CD8-positive, alpha-beta memory T cell (primary cell): ENCODE measurements around the gene TRMT112. TPM values are rescaled to one million over a fixed set of nuclear protein-coding genes. Genes with fewer than 3 reads are reported as not detected.

Experiments used
- CTCF ChIA-PET: fragments of 350-600 bp; sonication (Branson Sonifier 250); formaldehyde crosslinking; loops from one replicate; lab custom pipeline; 2021; ENCODE audit warnings: antibody characterized with exemption; lab: Charles Lee
- POLR2A ChIA-PET: fragments of 350-600 bp; sonication (Branson Sonifier 250); formaldehyde crosslinking; loops from one replicate; lab custom pipeline; 2021; ENCODE audit warnings: antibody characterized with exemption; lab: Charles Lee
- DNase-seq, 5 donors: peaks; one replicate each; pipeline versions ENCODE4 v3.0.0 to v3.0.0-alpha.2; 2020 to 2022; ENCODE audit warnings: mixed read lengths in 1 of 5
- H3K27ac ChIP-seq: one replicate; pipeline ENCODE4 v1.7.0; 2013; ENCODE audit warnings: low read depth, mild to moderate bottlenecking, low read length, moderate library complexity
- H3K27me3 ChIP-seq: 2 replicates; pipeline ENCODE4 v1.7.0; 2013; ENCODE audit warnings: low read length, mild to moderate bottlenecking; ENCODE audit not compliant: insufficient read depth, poor library complexity, severe bottlenecking
- H3K36me3 ChIP-seq: 2 replicates; pipeline ENCODE4 v1.7.0; 2013; ENCODE audit warnings: mild to moderate bottlenecking, low read length, moderate library complexity; ENCODE audit not compliant: insufficient read depth
- H3K4me1 ChIP-seq: 2 replicates; pipeline ENCODE4 v1.7.0; 2013; ENCODE audit warnings: mild to moderate bottlenecking, low read length, moderate library complexity; ENCODE audit not compliant: insufficient read depth
- H3K4me3 ChIP-seq: 2 replicates; pipeline ENCODE4 v1.7.0; 2013; ENCODE audit warnings: mild to moderate bottlenecking, low read length
- H3K9me3 ChIP-seq: 2 replicates; pipeline ENCODE4 v1.7.0; 2013; ENCODE audit warnings: mild to moderate bottlenecking, low read length
- H3K27ac Mint-ChIP-seq, 8 donors: one replicate each; pipeline ENCODE4 v1.8.0; 2020 to 2021; ENCODE audit warnings: mixed read lengths in 8 of 8, mild to moderate bottlenecking in 6 of 8, inconsistent platforms in 3 of 8, moderate library complexity in 3 of 8
- H3K27me3 Mint-ChIP-seq, 2 donors: one replicate each; pipeline ENCODE4 v1.8.0; 2020 to 2021; ENCODE audit warnings: mixed read lengths in 2 of 2, mild to moderate bottlenecking in 1 of 2, moderate library complexity in 1 of 2
- H3K36me3 Mint-ChIP-seq, 3 donors: one replicate each; pipeline ENCODE4 v1.8.0; 2020 to 2021; ENCODE audit warnings: mixed read lengths in 3 of 3, inconsistent platforms in 1 of 3, mild to moderate bottlenecking in 1 of 3
- H3K4me1 Mint-ChIP-seq, 3 donors: one replicate each; pipeline ENCODE4 v1.8.0; 2020 to 2021; ENCODE audit warnings: mixed read lengths in 3 of 3, inconsistent platforms in 1 of 3, mild to moderate bottlenecking in 1 of 3
- H3K4me3 Mint-ChIP-seq, 7 donors: one replicate each; pipeline ENCODE4 v1.8.0; 2020 to 2021; ENCODE audit warnings: mixed read lengths in 7 of 7, mild to moderate bottlenecking in 6 of 7, moderate library complexity in 4 of 7, inconsistent platforms in 2 of 7
- H3K9me3 Mint-ChIP-seq, 5 donors: one replicate each; pipeline ENCODE4 v1.8.0; 2020 to 2022; ENCODE audit warnings: mixed read lengths in 5 of 5, mild to moderate bottlenecking in 3 of 5, moderate library complexity in 2 of 5, inconsistent platforms in 1 of 5
- polyA plus RNA-seq: library from polyadenylated mRNA; unstranded; fragments of 300-500 nt; fragmentation: Illumina TruSeq; gene quantifications from one replicate; pipeline ENCODE4 v1.2.3, GENCODE V29; 2021
- total RNA-seq, 2 experiments: library from RNA; stranded (reverse); gene quantifications; one replicate each; pipeline ENCODE4 v1.2.3, GENCODE V29; 2021

Gene TRMT112
- total and polyA plus RNA-seq, 3 experiments from 2014 or later = 327 to 467 (median 332) TPM

GRCh38 chr11:64305691-64306562 is 11.4 kb downstream of the TRMT112 start:
- Mint-ChIP-seq H3K4me1 (peaks cover 21 to 38% (median 22%) of the 10 kb centered on the region in 3 donors), H3K4me3 (peak overlapping the region; percentile 91 to 100 (median 96)), H3K27me3 (peaks cover 5% of the 10 kb centered on the region in 2 donors), H3K9me3 (no peaks in the 10 kb centered on the region), H3K27ac (peak overlapping the region; percentile 83 to 99 (median 96)), H3K36me3 (peaks cover 0 to 20% (median 0%) of the 10 kb centered on the region in 3 donors)
- DNase-seq = peak; percentile 47 to 82 (median 61)
- Histone ChIP-seq H3K9me3 (no peaks in the 10 kb centered on the region), H3K4me3 (peak overlapping the region; percentile 81), H3K36me3 (no peaks in the 10 kb centered on the region), H3K27me3 (peaks cover 8% of the 10 kb centered on the region), H3K4me1 (peaks cover 21% of the 10 kb centered on the region), H3K27ac (peak overlapping the region; percentile 73)
- CTCF ChIA-PET = interaction anchor here (0.7 to 5.8 kb wide), 5 partner anchors 11 to 101 kb away, joined by 3 to 281 read pairs (median 34); partner anchors contain the start of genes FERMT3, PLCB3, PPP1R14B and PRDX5
- POLR2A ChIA-PET = interaction anchor here (0.6 to 3.6 kb wide), 7 partner anchors 12 to 99 kb away, joined by 3 to 42 read pairs (median 5); partner anchors contain the start of genes BAD, FKBP2, GPR137 and PRDX5

DNA sequence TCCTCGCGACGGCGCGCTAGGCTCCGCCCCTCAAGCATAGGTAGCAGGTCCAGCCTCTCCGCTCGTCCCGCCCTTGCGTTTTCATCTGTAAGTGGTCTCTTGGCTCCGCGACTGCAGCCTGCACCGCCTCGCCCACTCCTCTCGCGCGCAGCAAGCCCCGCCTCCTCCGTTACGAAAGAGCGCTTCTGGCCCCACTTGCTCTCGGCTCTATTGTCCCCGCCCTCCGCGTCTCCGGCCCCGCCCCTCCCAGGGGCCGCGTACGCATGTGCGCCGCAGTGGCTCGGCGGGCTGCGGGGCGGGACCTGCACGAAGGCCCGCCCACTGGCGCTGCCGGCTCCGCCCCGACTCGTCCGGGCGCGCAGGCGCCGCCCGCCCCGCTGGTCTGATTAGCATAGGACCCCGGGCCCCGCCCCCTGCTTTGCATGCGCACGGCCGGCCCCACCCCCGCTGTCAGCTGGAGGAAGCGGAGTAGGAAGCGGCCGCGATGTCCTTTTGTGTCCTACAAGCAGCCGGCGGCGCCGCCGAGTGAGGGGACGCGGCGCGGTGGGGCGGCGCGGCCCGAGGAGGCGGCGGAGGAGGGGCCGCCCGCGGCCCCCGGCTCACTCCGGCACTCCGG is 12.2 kb downstream of the TRMT112 start, which contains the start of gene ESRRA:
TSS of gene ESRRA (plus strand) at position 450 of the 616 bp plus-strand sequence. CDS start 1,656 bp downstream, outside the sequence.
- peak within 1 kb of the TSS; percentile 96 to 99 (median 98) for H3K27ac Mint-ChIP-seq
- ChIA-PET CTCF (interaction anchor here (0.7 to 5.8 kb wide), 21 partner anchors 12 to 306 kb away, joined by 3 to 281 read pairs (median 6); partner anchors contain the start of genes BAD, CCDC88B, FERMT3 and GPR137), POLR2A (interaction anchor here (0.6 to 3.6 kb wide), 12 partner anchors 13 to 100 kb away, joined by 3 to 42 read pairs (median 10); partner anchors contain the start of genes BAD, FERMT3, FKBP2 and GPR137)
- H3K9me3 ChIP-seq = no peaks in the 10 kb centered on the region
- no peaks in the 10 kb centered on the region for H3K9me3 Mint-ChIP-seq
- H3K36me3 Mint-ChIP-seq = peaks cover 0 to 18% (median 0%) of the 10 kb centered on the region in 3 donors
- H3K27ac ChIP-seq = peak within 1 kb of the TSS; percentile 89
- peak; percentile 99 to 100 (median 100) for DNase-seq
- H3K4me1 ChIP-seq = peaks cover 28% of the 10 kb centered on the region
- peak within 1 kb of the TSS; percentile 92 for H3K4me3 ChIP-seq
- H3K4me3 Mint-ChIP-seq = peak within 1 kb of the TSS; percentile 94 to 100 (median 96)
- H3K4me1 Mint-ChIP-seq = peaks cover 27 to 42% (median 27%) of the 10 kb centered on the region in 3 donors
- H3K36me3 ChIP-seq = no peaks in the 10 kb centered on the region
- H3K27me3 ChIP-seq = peaks cover 15% of the 10 kb centered on the region
- H3K27me3 Mint-ChIP-seq = peaks cover 12 to 13% of the 10 kb centered on the region in 2 donors

GRCh38 chr11:64304316-64305072 is 12.9 kb downstream of the TRMT112 start:
- Mint-ChIP-seq H3K27ac (peak overlapping the region; percentile 95 to 98 (median 97)), H3K27me3 (peaks cover 19 to 20% of the 10 kb centered on the region in 2 donors), H3K9me3 (no peaks in the 10 kb centered on the region), H3K36me3 (peaks cover 0 to 18% (median 0%) of the 10 kb centered on the region in 3 donors), H3K4me3 (peak overlapping the region; percentile 90 to 96 (median 94)), H3K4me1 (peaks cover 32 to 49% (median 32%) of the 10 kb centered on the region in 3 donors)
- peaks cover 35% of the 10 kb centered on the region for H3K4me1 ChIP-seq
- peaks cover 22% of the 10 kb centered on the region for H3K27me3 ChIP-seq
- CTCF ChIA-PET = interaction anchor here (0.6 to 5.8 kb wide), 30 partner anchors 12 to 309 kb away, joined by 3 to 281 read pairs (median 4); partner anchors contain the start of genes BAD, CCDC88B, FERMT3 and FKBP2
- H3K4me3 ChIP-seq = peak overlapping the region; percentile 92
- peak overlapping the region; percentile 89 for H3K27ac ChIP-seq
- H3K9me3 ChIP-seq = no peaks in the 10 kb centered on the region
- no peaks in the 10 kb centered on the region for H3K36me3 ChIP-seq
- peak; percentile 85 to 94 (median 90) for DNase-seq
- POLR2A ChIA-PET = interaction anchor here (0.6 to 3.6 kb wide), 13 partner anchors 13 to 100 kb away, joined by 3 to 42 read pairs (median 6); partner anchors contain the start of genes BAD, FERMT3, FKBP2 and GPR137

GRCh38 chr11:64304032-64304315 is 13.4 kb downstream of the TRMT112 start:
- Histone ChIP-seq H3K9me3 (no peaks in the 10 kb centered on the region), H3K36me3 (no peaks in the 10 kb centered on the region), H3K4me3 (no peak overlapping the region), H3K4me1 (peaks cover 35% of the 10 kb centered on the region), H3K27me3 (peaks cover 27% of the 10 kb centered on the region), H3K27ac (peak overlapping the region; percentile 89)
- peak overlapping the region; percentile 95 to 98 (median 97) for H3K27ac Mint-ChIP-seq
- ChIA-PET CTCF (interaction anchor here (0.8 to 5.8 kb wide), 26 partner anchors 12 to 308 kb away, joined by 3 to 281 read pairs (median 6); partner anchors contain the start of genes BAD, CCDC88B, FERMT3 and FKBP2), POLR2A (interaction anchor here (0.6 to 3.6 kb wide), 11 partner anchors 14 to 99 kb away, joined by 3 to 42 read pairs (median 14); partner anchors contain the start of genes BAD, FERMT3, FKBP2 and GPR137)
- H3K27me3 Mint-ChIP-seq = peaks cover 20 to 22% of the 10 kb centered on the region in 2 donors
- peak overlapping the region; percentile 90 to 96 (median 94) for H3K4me3 Mint-ChIP-seq
- H3K9me3 Mint-ChIP-seq = no peaks in the 10 kb centered on the region
- H3K4me1 Mint-ChIP-seq = peaks cover 33 to 54% (median 33%) of the 10 kb centered on the region in 3 donors
- no peak for DNase-seq
- peaks cover 0 to 16% (median 0%) of the 10 kb centered on the region in 3 donors for H3K36me3 Mint-ChIP-seq

DNA sequence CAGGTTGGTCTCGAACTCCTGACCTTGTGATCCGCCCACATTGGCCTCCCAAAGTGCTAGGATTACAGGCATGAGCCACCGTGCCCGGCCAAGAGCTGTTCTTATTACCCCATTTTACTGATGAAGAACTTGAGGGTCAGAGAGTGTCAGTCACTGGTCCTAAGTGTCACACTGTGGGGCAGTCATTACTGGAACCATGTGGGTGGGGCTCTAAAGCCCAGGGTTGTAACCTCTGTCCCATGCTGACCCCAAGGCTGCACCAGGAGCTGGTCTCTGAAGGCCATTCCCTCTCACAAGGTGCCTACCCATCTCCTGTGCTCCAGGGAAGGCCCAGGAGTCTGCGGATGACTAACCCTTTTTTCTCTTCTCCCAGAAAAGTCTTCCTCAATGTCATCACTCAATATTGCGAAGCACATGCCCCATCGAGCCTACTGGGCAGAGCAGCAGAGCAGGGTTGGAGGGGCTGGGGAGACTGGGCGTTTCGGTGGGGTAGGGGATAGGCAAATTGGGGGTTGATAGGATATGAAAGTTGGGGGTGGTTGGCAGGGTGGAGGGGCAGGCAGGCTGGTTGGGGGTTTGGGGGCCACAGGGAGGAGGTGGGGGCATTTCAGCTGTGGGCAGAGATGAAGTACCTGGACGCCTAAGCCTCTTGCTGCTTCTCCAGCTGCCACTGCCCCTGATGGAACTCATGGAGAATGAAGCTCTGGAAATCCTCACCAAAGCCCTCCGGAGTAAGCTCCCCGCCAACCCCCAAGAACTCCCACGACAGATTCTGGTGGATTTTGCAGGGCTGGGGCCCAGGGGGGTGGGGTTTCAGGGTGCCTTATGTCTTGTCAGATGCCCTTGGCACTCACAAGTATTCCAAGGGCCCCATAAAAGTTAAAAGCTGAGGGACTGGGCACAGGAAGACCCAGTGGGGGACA is 14.0 kb downstream of the TRMT112 start:
- H3K4me3 ChIP-seq = no peak overlapping the region

More for the DNA sequence above, 14.0 kb downstream of the TRMT112 start:
- DNase-seq = no peak
- H3K36me3 ChIP-seq = no peaks in the 10 kb centered on the region
- peaks cover 0 to 16% (median 0%) of the 10 kb centered on the region in 3 donors for H3K36me3 Mint-ChIP-seq
- H3K27me3 Mint-ChIP-seq = peaks cover 25 to 28% of the 10 kb centered on the region in 2 donors
- peak overlapping the region; percentile 89 for H3K27ac ChIP-seq
- ChIA-PET POLR2A (interaction anchor here (0.6 to 3.6 kb wide), 12 partner anchors 14 to 118 kb away, joined by 3 to 42 read pairs (median 14); partner anchors contain the start of genes BAD, FERMT3, FKBP2 and GPR137), CTCF (interaction anchor here (0.8 to 5.8 kb wide), 24 partner anchors 11 to 308 kb away, joined by 3 to 281 read pairs (median 6); partner anchors contain the start of genes BAD, CCDC88B, FERMT3 and FKBP2)
- peaks cover 35% of the 10 kb centered on the region for H3K4me1 ChIP-seq
- H3K4me3 Mint-ChIP-seq = peak overlapping the region in 3 of 7 donors; percentile 23 to 96 (median 95)
- H3K27me3 ChIP-seq = peaks cover 33% of the 10 kb centered on the region
- peak overlapping the region in 5 of 8 donors; percentile 12 to 98 (median 97) for H3K27ac Mint-ChIP-seq
- H3K4me1 Mint-ChIP-seq = peaks cover 33 to 55% (median 34%) of the 10 kb centered on the region in 3 donors
- H3K9me3 Mint-ChIP-seq = no peaks in the 10 kb centered on the region
- H3K9me3 ChIP-seq = no peaks in the 10 kb centered on the region
